NCI-H1436 (cell line): ENCODE data around the gene MRPL20.
"Not testable (repeated sequence)": the region's sequence is repeated elsewhere in the genome, so short reads cannot be mapped to it uniquely, and the experiment has no call there.

Experiments
- DNase-seq: peaks from one replicate; lab custom pipeline; 2025; lab: John Stamatoyannopoulos, UW

The MRPL20 gene

GRCh38 chr1:1437033-1437903, 30.2 kb upstream of the MRPL20 start:
- no peak for DNase-seq

DNA sequence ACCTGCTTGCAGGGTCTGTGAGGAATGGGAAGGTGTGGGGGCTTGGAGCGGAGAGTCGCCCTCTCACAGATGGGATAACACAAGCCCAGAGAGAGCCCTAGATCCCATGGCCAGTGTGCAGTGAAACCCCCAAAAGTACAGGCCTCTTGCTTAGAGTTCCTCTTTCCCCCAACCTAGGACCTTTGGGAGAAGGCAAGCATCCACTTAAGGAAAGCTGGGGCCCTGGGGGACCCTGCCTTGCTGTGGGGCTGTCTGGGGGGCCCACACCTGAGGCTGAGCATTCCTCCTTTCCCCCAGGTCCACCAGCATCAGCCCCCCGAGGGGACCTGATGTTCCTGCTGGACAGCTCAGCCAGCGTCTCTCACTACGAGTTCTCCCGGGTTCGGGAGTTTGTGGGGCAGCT, 29.5 kb upstream of the MRPL20 start:
- no peak for DNase-seq

- DNase-seq = no peak
Measured at GRCh38 chr1:1435911-1436629, 29.0 kb upstream of the MRPL20 start.

GRCh38 chr1:1435106-1435903, 28.2 kb upstream of the MRPL20 start, which contains the start of gene VWA1:
TSS of gene VWA1 (plus strand) at chr1:1435690. CDS start at chr1:1435749, 59 bp downstream.
- DNase-seq = no peak

GRCh38 chr1:1434824-1435105, 27.7 kb upstream of the MRPL20 start:
- no peak for DNase-seq

- DNase-seq = no peak
Measured at GRCh38 chr1:1434131-1434823, 27.2 kb upstream of the MRPL20 start.

GRCh38 chr1:1433804-1434130, 26.7 kb upstream of the MRPL20 start:
- no peak for DNase-seq

DNA sequence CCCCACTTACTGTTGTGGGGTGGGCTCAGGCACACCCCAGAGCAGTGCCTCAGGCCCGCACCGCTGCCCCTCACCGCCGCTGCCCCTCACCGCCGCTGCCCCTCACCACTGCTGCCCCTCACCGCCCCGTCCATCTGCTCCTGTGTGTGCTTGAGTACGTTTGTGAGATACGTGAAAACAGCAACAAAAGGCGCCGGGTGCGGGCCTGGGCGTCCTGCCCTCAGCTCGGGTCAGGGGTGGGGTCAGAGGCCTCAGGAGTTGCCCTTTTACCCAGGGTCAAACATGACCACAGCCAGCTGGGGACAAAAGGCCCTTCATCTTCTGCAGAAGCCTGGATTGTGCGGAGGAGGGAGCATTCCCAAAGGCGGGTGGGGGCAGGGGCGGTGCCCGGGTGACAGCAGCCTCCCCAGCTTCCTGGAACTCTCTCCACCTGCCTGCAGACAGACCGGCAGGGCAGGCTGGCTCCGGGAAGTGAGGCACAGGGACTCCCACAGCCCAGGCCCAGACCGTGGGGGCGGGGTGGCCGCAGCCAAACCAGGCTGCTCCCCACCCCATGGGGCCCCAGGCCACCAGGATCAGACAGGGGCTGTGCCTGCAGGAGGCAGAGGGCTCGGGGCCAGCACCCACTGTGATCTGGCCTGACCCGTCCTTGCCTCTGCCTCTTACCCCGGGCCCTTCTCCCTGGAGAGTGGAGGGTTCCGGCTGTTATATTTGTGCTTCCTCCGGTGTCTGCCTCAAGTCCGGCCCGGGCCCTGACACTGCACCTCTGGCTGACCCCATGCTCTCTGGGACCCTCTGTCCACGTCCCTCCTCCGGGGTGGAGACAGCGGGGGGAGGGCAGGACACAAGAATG, 26.1 kb upstream of the MRPL20 start:
- DNase-seq = no peak

DNA sequence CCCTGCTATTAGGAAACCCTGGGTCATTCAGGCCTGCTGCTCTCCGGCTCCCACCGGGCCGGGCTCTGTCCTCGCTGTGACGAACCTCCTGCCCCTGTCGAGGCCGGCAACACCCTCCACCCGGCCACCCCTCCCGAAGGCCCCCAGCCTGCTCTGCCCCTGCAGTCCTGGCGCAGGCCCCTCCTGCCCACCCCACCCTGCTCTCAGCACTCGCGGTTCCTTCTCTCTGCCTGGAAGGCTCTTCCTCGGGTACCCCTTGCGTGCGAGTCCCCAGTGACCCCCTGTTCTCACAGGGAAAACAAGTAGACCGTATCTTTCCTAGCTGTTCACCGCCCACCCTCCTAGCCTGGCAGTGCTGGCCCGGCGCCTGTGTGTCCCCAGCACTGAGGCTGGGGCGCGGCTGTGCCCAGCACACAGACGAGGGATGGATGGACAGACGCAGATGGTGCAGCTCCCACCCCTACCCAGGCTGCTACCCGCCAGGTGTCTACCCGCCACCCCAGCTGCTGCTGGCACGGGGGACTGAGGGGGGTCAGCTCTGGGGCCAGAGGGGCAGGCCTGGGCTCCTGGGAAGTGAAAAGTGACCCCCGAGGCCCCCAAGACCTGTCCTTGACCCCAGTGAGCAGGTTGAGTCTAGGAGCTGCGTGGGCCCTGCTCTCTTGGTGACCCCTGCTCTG, 25.3 kb upstream of the MRPL20 start:
- DNase-seq = no peak

DNA sequence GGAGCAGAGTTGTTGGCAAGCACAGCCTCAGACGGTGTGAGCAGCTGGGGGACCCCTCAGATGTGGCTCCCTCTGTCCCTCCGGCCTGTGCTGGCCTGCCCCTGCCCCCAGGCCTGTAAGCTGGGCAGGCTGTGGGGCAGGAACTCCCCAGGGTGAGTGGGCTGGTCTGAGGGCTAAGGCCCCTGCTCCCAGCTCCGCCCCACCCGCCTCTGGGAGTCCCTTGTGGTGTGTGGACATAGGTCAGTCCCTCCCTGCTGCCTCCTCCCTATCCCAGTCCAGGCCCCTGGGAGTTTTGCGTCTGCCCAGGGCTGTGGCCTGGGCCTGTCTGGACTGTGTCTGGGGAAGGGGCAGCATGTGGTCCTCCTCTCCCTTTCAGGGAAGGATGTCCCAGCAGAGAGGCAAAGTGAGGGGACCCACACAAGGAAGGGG, 24.8 kb upstream of the MRPL20 start:
- DNase-seq = no peak

DNA sequence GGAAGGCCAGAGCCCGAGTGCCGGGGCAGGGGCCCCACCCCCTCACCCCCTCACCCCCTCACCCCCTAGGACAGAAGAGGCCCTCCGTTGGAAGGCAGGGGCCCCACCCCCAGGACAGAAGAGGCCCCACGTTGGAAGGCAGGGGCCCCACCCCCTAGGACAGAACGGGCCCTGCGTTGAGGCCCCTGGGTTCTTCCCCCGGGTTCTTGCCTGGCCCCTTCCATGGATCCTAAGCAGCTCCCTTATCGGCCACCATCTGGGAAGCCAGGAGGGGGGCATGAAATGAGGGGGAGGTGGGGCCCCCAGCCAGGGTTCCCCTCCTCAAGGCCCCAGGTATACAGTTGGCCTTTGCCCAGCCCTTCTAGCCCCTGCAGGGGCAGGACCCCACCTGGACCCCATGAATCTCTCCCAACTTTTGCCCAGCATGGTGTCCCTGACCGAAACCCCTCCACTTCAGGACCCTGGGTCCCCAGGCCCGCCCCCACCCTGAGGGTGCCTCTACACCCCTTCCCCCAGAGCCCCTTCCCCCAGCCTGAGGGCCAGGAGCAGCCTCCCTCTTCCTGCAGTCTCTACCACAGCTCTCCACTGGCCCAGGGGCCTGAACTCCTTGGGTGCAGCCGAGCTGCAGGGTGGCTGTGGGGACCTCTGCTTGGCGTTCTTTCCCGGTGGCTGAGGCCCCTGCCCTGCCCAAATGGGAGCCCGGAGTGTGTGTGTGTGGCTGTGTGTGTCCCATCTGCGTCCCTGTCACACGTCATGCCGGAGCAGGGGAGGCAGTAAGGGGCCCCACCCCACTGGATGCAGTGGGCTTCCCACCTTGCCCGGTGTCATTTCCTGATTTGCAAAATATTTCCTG, 24.1 kb upstream of the MRPL20 start:
- no peak for DNase-seq

GRCh38 chr1:1430114-1430982, 23.3 kb upstream of the MRPL20 start:
- no peak for DNase-seq

GRCh38 chr1:1429671-1430073, 22.6 kb upstream of the MRPL20 start:
- DNase-seq = no peak

GRCh38 chr1:1428967-1429366, 21.9 kb upstream of the MRPL20 start:
- not testable (repeated sequence) for DNase-seq

DNA sequence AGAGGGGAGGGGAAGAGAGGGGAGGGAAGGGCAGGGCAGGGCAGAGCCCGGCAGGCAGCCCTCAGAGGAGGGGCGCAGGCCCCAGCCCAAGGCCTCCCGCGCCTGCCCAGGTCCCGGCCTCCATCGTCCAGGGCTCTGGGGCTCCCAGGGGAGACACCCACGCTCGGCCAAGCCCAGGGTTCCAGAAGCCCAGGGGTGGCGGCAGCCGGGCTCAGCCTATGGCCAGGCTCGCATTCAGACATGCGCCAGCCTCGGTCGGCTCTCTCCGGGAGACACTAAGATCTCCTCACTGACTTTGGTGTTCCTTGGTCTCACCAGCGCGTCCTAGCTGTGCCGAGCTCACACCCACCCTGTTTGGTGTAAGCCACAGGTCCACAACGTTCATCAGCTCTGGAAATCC, 21.1 kb upstream of the MRPL20 start:
- DNase-seq = no peak

- no peak for DNase-seq
Measured at GRCh38 chr1:1427820-1428148, 20.7 kb upstream of the MRPL20 start.

GRCh38 chr1:1427106-1427819, 20.2 kb upstream of the MRPL20 start:
- peak; percentile 25 for DNase-seq

DNA sequence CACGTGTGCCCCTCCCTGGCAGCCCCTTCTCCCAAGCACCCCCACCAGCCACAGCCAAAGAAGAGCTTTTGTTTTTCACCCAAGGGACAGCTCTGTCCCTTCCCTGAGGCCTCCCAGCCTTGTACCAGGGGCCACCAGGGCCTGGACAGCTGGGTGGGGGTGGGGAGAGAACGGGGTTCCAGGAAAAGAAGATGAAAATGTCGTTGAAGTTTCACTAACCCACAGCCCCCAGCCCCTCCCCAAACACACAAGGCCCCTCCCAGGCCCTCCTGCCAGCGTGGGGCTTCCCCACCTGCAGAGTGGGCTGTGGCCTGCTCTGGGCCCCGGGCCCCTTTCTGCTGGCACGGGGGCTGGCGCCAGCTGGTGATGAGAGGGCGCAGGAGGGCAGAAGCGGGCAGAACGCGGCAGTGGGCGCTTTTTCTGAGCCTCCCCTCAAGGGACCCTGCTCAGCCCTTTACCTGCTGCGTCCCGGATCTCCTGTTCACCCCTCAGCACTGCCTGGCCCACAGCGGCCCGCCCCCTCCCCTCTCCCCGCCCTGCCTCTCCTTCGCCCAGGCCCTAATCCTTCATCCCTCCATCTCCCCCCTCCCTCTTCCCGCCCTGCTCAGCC, 19.5 kb upstream of the MRPL20 start:
- no peak for DNase-seq
